ENCODE data around the gene FBXO46.

FBXO46 gene

GRCh38 chr19:45773384-45773783 lies 42.7 kb upstream of the FBXO46 start:
- no peak overlapping the region for H3K27ac ChIP-seq
- TF ChIP-seq CTCF (conservative IDR thresholded peaks at IDR 0.05), result no peak

GRCh38 chr19:45772912-45773311 lies 42.2 kb upstream of the FBXO46 start:
- TF ChIP-seq CTCF (conservative IDR thresholded peaks at IDR 0.05), result no peak
- no peak overlapping the region for H3K27ac ChIP-seq

DNA sequence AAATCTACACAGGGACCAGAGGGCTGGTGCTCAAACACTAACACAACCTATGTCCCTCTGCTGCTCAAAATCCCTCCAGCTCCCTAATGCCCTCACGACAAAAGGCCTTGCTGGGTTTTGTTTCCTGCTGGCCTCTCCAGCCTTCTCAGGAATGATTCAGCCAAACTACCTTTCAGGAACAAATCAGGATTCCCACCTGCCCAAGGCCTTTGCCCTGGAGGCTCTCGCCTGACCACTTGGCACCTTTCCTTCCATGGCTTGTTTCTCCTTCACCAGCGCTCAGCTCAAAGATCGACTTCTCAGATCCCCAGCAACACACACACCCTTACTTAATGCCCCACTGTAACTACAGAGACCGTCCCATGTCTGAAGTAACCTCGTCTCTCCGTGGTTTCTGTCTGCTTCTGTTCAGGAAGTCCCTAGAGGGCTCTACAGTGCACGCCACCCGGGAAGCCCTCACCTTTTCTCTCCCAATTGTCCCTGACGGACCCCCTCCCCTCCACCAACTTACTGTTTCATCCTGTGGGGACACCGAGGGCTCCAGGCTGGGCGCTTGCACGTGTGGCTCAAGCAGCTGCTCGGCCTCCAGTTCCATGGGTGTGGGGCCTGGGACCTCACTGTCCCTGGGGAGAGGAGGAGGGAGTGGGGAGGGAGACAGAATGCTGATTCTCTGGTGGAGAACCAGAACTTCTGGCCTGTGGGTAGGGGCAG lies 41.6 kb upstream of the FBXO46 start:
- no peak overlapping the region for H3K27ac ChIP-seq

GRCh38 chr19:45771311-45771933 lies 40.7 kb upstream of the FBXO46 start:
- TF ChIP-seq CTCF (conservative IDR thresholded peaks at IDR 0.05), result no peak
- peak overlapping the region; percentile 81 for H3K27ac ChIP-seq

More for the DNA sequence above, 41.6 kb upstream of the FBXO46 start:
- TF ChIP-seq CTCF (conservative IDR thresholded peaks at IDR 0.05), result no peak

GRCh38 chr19:45770192-45771101 lies 39.8 kb upstream of the FBXO46 start:
- H3K27ac ChIP-seq, result peak overlapping the region; percentile 81
- TF ChIP-seq CTCF (conservative IDR thresholded peaks at IDR 0.05), result peak; percentile 95

- TF ChIP-seq CTCF (conservative IDR thresholded peaks at IDR 0.05), result no peak
- H3K27ac ChIP-seq, result peak overlapping the region; percentile 81
These were observed 39.1 kb upstream of the FBXO46 start for GRCh38 chr19:45769821-45770191.

All from VCaP (cell line).